ENCODE measurements around the gene SECISBP2.
"Not testable (repeated sequence)": the region's sequence is repeated elsewhere in the genome, so short reads cannot be mapped to it uniquely, and the experiment has no call there.

SECISBP2 gene

DNA sequence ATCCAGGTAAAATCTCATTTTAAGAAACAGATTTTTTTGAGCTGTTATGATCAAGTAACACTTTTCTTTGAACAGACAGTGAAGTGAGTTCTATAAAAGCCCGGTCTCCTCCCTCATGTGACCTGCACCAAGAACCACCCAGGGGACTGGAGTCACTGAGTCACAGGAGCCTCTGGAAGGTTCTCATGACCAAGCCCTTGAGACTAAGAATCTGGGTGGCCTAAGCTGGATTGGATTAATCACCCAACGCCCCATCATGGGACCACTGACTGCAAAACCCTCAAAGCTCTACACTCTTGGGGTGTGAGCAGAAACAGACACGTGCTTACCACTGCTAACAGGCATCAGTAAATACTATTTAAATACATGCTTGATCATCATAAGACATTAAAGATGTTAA is 48.4 kb downstream of the SECISBP2 start:
- no peak for DNase-seq (ENCODE audit: low spot score)

GRCh38 chr9:89367281-89367680 is 49.0 kb downstream of the SECISBP2 start:
- DNase-seq (ENCODE audit: low spot score): no peak

DNA sequence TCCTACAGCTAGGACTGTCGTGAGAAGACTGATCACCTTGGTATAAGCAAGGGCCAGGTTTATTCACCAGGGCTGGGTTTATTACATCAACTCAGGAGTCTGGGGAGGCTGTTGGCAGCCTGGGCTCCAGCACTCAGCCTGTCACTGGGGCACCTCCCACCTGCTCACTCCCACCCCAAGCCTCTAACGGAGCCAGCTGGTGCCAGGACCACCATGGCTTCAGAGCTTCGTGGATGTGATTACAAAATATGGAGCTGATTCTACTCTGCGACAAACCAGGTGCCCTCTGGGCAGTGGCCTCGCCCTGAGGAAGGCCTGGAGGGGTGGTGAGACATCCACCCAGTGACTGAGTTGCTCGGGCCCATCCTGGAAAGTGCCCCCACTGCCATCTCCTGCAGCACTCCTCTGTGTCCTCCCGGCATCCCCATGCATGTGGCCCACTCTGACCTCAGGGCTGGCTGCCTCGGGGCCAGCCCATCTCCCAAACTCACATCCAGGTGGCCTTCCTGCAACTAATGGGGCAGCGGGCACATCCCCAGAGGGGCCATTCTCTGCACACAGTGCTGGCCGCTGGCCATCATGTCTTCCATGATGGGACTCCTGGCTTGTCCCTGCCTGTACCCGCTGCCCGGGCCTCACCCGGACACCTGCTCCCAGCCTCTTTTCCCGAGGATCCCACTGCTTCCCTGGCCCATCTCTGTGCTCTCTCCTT is 49.6 kb downstream of the SECISBP2 start:
- DNase-seq (ENCODE audit: low spot score): no peak

DNA sequence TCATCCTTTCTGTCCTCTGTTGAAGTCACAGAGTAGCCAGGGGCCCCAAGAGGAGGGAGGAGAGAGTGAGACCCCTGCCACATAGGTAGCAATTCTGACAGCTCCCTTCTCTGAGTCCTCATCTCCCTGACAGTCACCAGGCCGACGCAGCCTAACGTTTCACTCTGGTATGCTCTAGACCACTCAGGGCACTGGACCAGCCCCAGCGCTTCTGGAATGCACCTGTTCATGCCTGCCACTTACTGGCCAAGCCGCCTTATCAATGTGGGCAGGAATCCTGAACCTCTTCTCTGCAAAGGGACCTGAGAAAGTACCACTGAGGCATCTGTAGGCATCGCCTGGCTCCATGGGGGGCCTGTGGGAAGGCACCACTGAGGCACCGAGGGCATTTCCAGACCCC is 50.2 kb downstream of the SECISBP2 start:
- DNase-seq (ENCODE audit: low spot score): no peak

GRCh38 chr9:89368978-89369377 is 50.7 kb downstream of the SECISBP2 start:
- no peak for DNase-seq (ENCODE audit: low spot score)

DNA sequence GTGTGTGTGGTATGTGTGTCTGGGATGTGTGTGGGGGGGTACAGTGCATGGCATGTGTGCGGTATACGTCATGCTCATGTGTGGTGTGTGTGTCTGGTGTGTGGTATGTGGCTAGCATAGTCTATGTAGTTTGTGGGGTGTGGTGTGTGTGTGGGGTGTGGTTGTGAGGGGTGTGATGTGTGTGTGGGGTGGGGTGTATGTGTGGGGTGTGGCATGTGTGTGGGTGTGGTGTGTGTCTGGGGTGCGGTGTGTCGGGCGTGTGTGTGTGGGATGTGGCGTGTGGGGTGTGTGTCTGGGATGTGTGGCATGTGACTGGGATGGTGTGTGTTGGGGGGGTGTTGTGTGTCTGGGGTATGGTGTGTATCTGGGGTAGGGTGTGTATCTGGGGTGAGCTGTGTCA is 52.3 kb downstream of the SECISBP2 start:
- DNase-seq (ENCODE audit: low spot score): no peak

DNA sequence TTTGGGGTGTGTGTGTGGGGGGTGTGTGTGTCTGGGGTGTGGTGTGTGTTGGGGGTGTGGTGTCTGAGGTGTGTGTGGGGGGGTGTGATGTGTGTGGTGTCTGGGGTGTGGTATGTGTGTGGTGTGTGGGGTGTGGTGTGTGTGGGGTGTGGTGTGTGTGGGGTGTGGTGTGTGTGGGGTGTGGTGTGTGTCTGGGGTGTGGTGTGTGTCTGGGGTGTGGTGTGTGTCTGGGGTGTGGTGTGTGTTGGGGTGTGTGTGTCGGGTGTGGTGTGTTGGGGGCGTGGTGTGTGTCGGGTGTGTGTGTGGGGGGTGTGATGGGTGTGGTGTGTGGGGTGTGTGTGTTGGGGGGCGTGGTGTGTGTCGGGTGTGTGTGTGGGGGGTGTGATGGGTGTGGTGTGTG is 53.5 kb downstream of the SECISBP2 start:
- DNase-seq (ENCODE audit: low spot score): not testable (repeated sequence)

GRCh38 chr9:89372230-89372816 is 54.0 kb downstream of the SECISBP2 start:
- DNase-seq (ENCODE audit: low spot score): no peak

- DNase-seq (ENCODE audit: low spot score): no peak
Observed at GRCh38 chr9:89372979-89373378, 54.7 kb downstream of the SECISBP2 start.

DNA sequence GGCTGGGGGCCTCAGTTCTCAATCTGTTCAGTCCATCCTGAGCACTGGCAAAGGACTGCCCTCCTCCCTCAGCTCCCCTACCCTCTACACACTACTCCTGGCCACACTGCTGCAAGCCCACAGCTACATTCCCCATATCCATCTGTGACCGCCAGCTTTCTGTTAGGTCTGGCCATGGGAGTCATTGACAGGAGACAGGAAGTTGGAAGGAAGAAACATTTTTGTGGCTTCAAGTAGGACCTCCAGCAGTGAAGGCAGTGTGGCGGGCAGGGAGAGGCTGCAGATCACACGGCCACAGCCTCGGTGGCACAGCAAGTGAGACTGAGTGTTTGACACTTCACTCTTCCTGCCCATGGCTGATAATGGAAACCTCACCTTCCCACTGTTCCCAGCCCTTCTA is 55.9 kb downstream of the SECISBP2 start:
- DNase-seq (ENCODE audit: low spot score): no peak

GRCh38 chr9:89375191-89375760 is 57.0 kb downstream of the SECISBP2 start:
- DNase-seq (ENCODE audit: low spot score): no peak

DNA sequence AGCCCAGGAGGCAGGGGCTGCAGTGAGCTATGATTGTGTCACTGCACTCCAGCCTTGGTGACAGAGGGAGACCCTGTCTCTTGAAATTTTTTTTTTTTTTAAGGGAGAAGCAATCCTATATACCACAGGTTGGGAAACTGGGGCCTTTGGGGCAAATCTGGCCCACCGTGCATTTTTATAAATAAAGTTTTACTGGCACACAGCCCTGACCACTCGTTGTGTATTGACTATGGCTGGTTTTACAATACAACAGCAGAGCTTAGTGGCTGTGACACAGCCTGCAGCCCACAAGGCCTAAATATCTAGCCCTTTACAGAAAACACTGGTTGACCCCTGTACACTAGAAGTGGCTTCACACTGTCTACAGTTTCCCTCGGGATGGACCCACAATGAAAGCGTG is 58.0 kb downstream of the SECISBP2 start:
- no peak for DNase-seq (ENCODE audit: low spot score)

- DNase-seq (ENCODE audit: low spot score): no peak
Observed at GRCh38 chr9:89376741-89377351, 58.5 kb downstream of the SECISBP2 start.

GRCh38 chr9:89377411-89377810 is 59.1 kb downstream of the SECISBP2 start:
- peak; percentile 42 for DNase-seq (ENCODE audit: low spot score)

- DNase-seq (ENCODE audit: low spot score): no peak
Observed at GRCh38 chr9:89378541-89378940, 60.2 kb downstream of the SECISBP2 start.

DNA sequence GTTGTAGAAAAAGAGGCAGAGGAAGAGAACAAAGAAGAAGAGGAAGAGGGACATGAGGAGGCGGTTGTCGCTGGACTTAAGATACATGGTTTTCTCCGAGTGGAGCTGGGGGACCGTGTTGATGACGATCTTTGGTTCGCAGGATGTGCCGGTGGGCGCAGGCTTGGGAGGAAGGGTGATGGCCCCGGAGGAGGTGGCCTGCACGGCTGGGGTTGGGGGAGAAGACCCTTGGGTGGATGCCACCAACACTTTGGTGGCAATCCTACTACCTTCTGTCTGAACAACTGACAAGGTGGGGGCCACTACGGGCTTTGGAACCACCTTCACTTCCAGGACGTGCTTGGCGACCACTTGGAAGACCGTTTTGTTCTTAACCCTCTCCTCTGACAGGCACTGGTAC is 60.7 kb downstream of the SECISBP2 start:
- DNase-seq (ENCODE audit: low spot score): no peak

GRCh38 chr9:89379508-89380115 is 61.3 kb downstream of the SECISBP2 start:
- DNase-seq (ENCODE audit: low spot score): no peak

- DNase-seq (ENCODE audit: low spot score): no peak
Observed at GRCh38 chr9:89380437-89381307, 62.4 kb downstream of the SECISBP2 start.

GRCh38 chr9:89381308-89381609 is 63.0 kb downstream of the SECISBP2 start:
- no peak for DNase-seq (ENCODE audit: low spot score)

DNA sequence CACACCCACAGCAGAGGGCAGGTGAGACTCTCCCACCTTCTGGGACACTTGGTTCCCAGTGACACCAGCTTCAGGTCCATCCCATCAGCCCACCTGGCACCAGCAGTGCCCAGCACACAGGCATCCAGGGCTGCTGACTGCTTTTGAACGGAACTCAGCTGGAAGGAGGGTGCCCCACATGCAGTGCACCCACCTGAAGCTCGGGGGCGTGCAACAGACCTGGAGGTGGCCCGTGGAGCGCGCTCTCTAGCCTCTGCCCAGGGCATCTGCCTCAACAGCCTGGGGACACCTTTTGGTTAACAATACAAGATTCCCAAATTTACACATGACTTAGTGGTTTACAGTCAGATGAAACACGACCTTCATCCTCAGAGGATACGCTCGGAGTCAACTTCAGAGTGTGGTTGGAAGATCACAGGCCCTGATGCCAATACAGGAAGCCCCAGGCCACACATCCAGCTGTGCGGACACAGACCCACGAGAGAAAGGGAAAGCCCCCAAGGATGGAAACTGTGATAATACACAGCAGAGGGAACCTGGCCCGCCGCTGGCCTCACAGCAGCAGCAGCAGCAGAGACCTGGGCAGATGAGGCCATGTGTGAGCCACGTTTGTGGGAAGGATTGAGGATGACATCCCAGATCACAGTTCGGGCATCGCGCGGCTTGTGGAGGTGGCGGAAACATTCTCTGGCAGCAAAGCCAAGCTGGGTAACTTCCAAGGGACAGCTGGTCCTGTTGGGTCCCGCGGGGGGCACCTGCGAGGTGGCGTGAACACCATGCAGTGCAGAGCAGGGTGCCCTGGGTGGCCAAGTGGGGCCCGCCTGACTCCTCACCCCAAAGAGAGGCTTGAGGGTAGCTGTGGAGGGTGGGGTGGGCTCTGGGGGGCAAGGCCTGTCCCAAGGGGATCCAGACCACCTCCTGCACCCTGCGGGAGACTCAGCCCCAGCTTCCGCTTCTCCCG is 64.0 kb downstream of the SECISBP2 start:
- DNase-seq (ENCODE audit: low spot score): no peak
